SK-N-SH (cell line): Measurements from ENCODE around the gene FGD6. TPM values are rescaled to one million over a fixed set of nuclear protein-coding genes. Genes with fewer than 3 reads are reported as not detected.

ENCODE experiments used
- CTCF ChIA-PET: fragments of 300-600, 350-600 bp; formaldehyde crosslinking; extraction: SDS; loops from one replicate; lab custom pipeline; 2021; lab: Yijun Ruan, JAX
- POLR2A ChIA-PET: fragments of 350-600 bp; sonication (Branson Sonifier 250); formaldehyde crosslinking; extraction: SDS; loops from one replicate; lab custom pipeline; 2020; ENCODE audit warnings: antibody characterized with exemption, inconsistent platforms; lab: Yijun Ruan, JAX
- DNase-seq: peaks from one replicate; pipeline ENCODE4 v3.0.0; 2012
- H2AFZ ChIP-seq: fragments of 200-600 bp; sonication (generic); 2 replicates; pipeline ENCODE4 v1.8.1; 2016; ENCODE audit warnings: antibody characterized with exemption, mild to moderate bottlenecking, low read depth
- H3F3A ChIP-seq: fragments of 200-600 bp; sonication (generic); replicated peaks from 2 replicates; pipeline ENCODE3; 2016; ENCODE audit warnings: antibody characterized with exemption, mild to moderate bottlenecking; ENCODE audit not compliant: insufficient read depth
- H3K27ac ChIP-seq, 2 experiments: fragments of 200-500 bp in 1 of 2; fragments of 200-600 bp in 1 of 2; sonication (Bioruptor generic) in 1 of 2; sonication (generic), shearing (Covaris generic) in 1 of 2; 2 replicates each; pipeline versions ENCODE4 v1.5.1 to v1.6.1; 2014 to 2016; ENCODE audit warnings: low read depth in 2 of 2, inconsistent platforms in 1 of 2, low read length in 1 of 2, mild to moderate bottlenecking in 1 of 2, mixed read lengths in 1 of 2
- H3K27me3 ChIP-seq: fragments of 200-600 bp; sonication (generic), shearing (Covaris generic); 2 replicates; pipeline ENCODE4 v1.6.1; 2016; ENCODE audit warnings: mixed run types; ENCODE audit not compliant: insufficient read depth
- H3K36me3 ChIP-seq, 2 experiments: fragments of 200-500 bp in 1 of 2; fragments of 200-600 bp in 1 of 2; sonication (Bioruptor generic) in 1 of 2; sonication (generic) in 1 of 2; replicated peaks in 1 of 2; 2 replicates each; pipeline versions ENCODE3 to v1.5.1; 2014 to 2016; ENCODE audit warnings: low read length in 1 of 2, mild to moderate bottlenecking in 1 of 2; ENCODE audit not compliant: insufficient read depth in 2 of 2, control insufficient read depth in 1 of 2
- H3K4me1 ChIP-seq, 2 experiments: fragments of 200-500 bp in 1 of 2; fragments of 200-600 bp in 1 of 2; sonication (Bioruptor generic) in 1 of 2; sonication (generic), shearing (Covaris generic) in 1 of 2; 2 replicates each; pipeline versions ENCODE4 v1.5.1 to v1.6.1; 2014 to 2016; ENCODE audit warnings: low read depth in 1 of 2, low read length in 1 of 2, mixed run types in 1 of 2; ENCODE audit not compliant: insufficient read depth in 2 of 2, control insufficient read depth in 1 of 2
- H3K4me2 ChIP-seq: fragments of 200-600 bp; sonication (generic), shearing (Covaris generic); 2 replicates; pipeline ENCODE4 v1.6.1; 2017; ENCODE audit warnings: mixed run types
- H3K4me3 ChIP-seq, 2 experiments: fragments of 200-500 bp in 1 of 2; fragments of 200-600 bp in 1 of 2; sonication (Bioruptor generic) in 1 of 2; sonication (generic), shearing (Covaris generic) in 1 of 2; 2 replicates each; pipeline versions ENCODE4 v1.5.1 to v1.8.1; 2014 to 2016; ENCODE audit warnings: low read depth in 2 of 2, inconsistent platforms in 1 of 2, low read length in 1 of 2, mild to moderate bottlenecking in 1 of 2, mixed read lengths in 1 of 2, moderate library complexity in 1 of 2
- H3K79me2 ChIP-seq: fragments of 200-600 bp; sonication (generic); 2 replicates; pipeline ENCODE4 v1.8.1; 2017; ENCODE audit warnings: mild to moderate bottlenecking; ENCODE audit not compliant: insufficient read depth
- H3K9ac ChIP-seq: fragments of 200-600 bp; sonication (generic); 2 replicates; pipeline ENCODE4 v1.6.1; 2017; ENCODE audit warnings: mixed run types
- H3K9me2 ChIP-seq: fragments of 200-600 bp; sonication (generic); 2 replicates; pipeline ENCODE4 v1.6.1; 2017; ENCODE audit warnings: mixed run types
- H3K9me3 ChIP-seq: fragments of 200-600 bp; sonication (generic); 2 replicates; pipeline ENCODE4 v1.6.1; 2017; ENCODE audit warnings: mixed run types, mild to moderate bottlenecking, moderate library complexity
- H4K20me1 ChIP-seq: fragments of 200-600 bp; sonication (generic); 2 replicates; pipeline ENCODE4 v1.6.1; 2017; ENCODE audit warnings: mild to moderate bottlenecking, mixed run types; ENCODE audit not compliant: insufficient read depth
- EP300 ChIP-seq, 2 experiments: IDR thresholded peaks; 2 replicates each; pipeline versions ENCODE4 v1.4.0 to v1.6.1; 2012; ENCODE audit warnings: borderline replicate concordance in 1 of 2, low read depth in 1 of 2, low read length in 1 of 2
- FOSL2 ChIP-seq: IDR thresholded peaks from 2 replicates; pipeline ENCODE4 v1.4.0; 2012; ENCODE audit warnings: low read depth, mild to moderate bottlenecking, moderate library complexity, borderline replicate concordance
- FOXJ3 ChIP-seq: sonication (generic); formaldehyde crosslinking; IDR thresholded peaks from 2 replicates; pipeline ENCODE4 v1.5.1; 2020; ENCODE audit warnings: mild to moderate bottlenecking, missing genetic modification reagents
- FOXM1 ChIP-seq: IDR thresholded peaks from 2 replicates; pipeline ENCODE4 v1.4.0; 2012; ENCODE audit warnings: low read depth, mild to moderate bottlenecking
- GABPA ChIP-seq: IDR thresholded peaks from 2 replicates; pipeline ENCODE4 v1.4.0; 2012; ENCODE audit warnings: low read depth, mild to moderate bottlenecking
- GATA2 ChIP-seq: sonication (generic); formaldehyde crosslinking; IDR thresholded peaks from 2 replicates; pipeline ENCODE4 v1.5.0; 2020; ENCODE audit warnings: mild to moderate bottlenecking, missing genetic modification reagents
- JUND ChIP-seq: IDR thresholded peaks from 2 replicates; pipeline ENCODE4 v1.4.0; 2012
- MEF2A ChIP-seq: IDR thresholded peaks from 2 replicates; pipeline ENCODE4 v1.4.0; 2012; ENCODE audit warnings: low read depth, borderline replicate concordance
- NRF1 ChIP-seq: IDR thresholded peaks from 2 replicates; pipeline ENCODE4 v1.6.1; 2012; ENCODE audit warnings: low read depth, mild to moderate bottlenecking, low read length
- POLR2AphosphoS5 ChIP-seq: IDR thresholded peaks from 2 replicates; pipeline ENCODE4 v1.6.1; 2012; ENCODE audit warnings: low read depth, low read length
- RAD21 ChIP-seq: IDR thresholded peaks from 2 replicates; pipeline ENCODE4 v1.6.1; 2012; ENCODE audit warnings: mild to moderate bottlenecking, low read length
- RCOR1 ChIP-seq: fragments of 150-350 bp; IDR thresholded peaks from 2 replicates; pipeline ENCODE4 v1.6.1; 2017; ENCODE audit warnings: antibody characterized with exemption, low read length
- RXRA ChIP-seq: IDR thresholded peaks from 2 replicates; pipeline ENCODE4 v1.4.0; 2012; ENCODE audit warnings: low read depth, mild to moderate bottlenecking, borderline replicate concordance
- SIN3A ChIP-seq: IDR thresholded peaks from 2 replicates; pipeline ENCODE4 v1.6.1; 2012; ENCODE audit warnings: low read depth, mild to moderate bottlenecking, low read length, moderate library complexity, borderline replicate concordance
- SMC3 ChIP-seq: IDR thresholded peaks from 2 replicates; pipeline ENCODE4 v1.6.1; 2012; ENCODE audit warnings: low read depth, low read length, improper control_type of control experiment
- YY1 ChIP-seq: IDR thresholded peaks from 2 replicates; pipeline ENCODE4 v1.4.0; 2012; ENCODE audit warnings: low read depth, mild to moderate bottlenecking
- WGBS: methylation state at CpG from one replicate; pipeline ENCODE4 v1.1.6; 2017; ENCODE audit warnings: low lambda C conversion rate; 5-methylcytosine and 5-hydroxymethylcytosine counted together
- polyA plus RNA-seq, 3 experiments: library from polyadenylated mRNA; depleted of rRNA; stranded (reverse); fragments of >200 nt; gene quantifications; 2 replicates each; pipeline ENCODE4 v1.2.3, GENCODE V29; 2012
- TF ChIP-seq, protein P1 (sequence below): fragments of 150-350 bp; IDR thresholded peaks from 2 replicates; pipeline ENCODE4 v1.6.1; 2016; ENCODE audit warnings: mild to moderate bottlenecking, low read depth, low read length
- TF ChIP-seq, protein P2 (sequence below): IDR thresholded peaks from 2 replicates; pipeline ENCODE4 v1.4.0; 2012; ENCODE audit warnings: low read depth, borderline replicate concordance
- TF ChIP-seq, protein P3 (sequence below): IDR thresholded peaks from 2 replicates; pipeline ENCODE4 v1.4.0; 2012; ENCODE audit warnings: low read depth, borderline replicate concordance
- TF ChIP-seq, protein P4 (sequence below): fragments of 150-350 bp; IDR thresholded peaks from 2 replicates; pipeline ENCODE4 v1.6.1; 2017; ENCODE audit warnings: antibody characterized with exemption, low read length, low read depth, borderline replicate concordance

The FGD6 gene
- polyA plus RNA-seq, 1 of the 3 experiments (the other 2 are of a cell fraction) = 2.8 TPM

DNA sequence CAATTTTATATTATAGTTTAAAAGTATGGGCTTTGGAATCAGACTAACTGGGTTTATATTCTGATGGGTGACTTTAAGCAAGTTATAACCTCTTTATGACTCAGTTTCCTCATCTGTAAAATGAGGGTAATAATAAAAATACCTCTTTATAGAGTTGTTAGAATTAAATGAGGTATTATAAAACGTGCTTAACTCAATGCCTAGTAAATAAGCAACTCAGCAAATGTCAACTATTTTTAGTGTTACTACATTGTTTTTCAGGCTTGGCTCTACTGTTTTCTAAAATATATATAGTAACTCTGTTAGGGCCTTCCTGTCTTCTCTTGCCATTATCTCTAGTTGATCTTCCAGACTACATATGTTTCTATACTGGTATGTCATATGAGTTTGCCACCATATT, 20.9 kb upstream of the FGD6 start:
- TF ChIP-seq MEF2A (no peak), GATA2 (CRISPR knock-in tag) (no peak), RCOR1 (no peak), SMC3 (no peak), SIN3A (no peak), POLR2AphosphoS5 (no peak), FOSL2 (no peak), GABPA (no peak), RXRA (no peak), NRF1 (no peak), FOXJ3 (CRISPR knock-in tag) (no peak), RAD21 (no peak), EP300 (IDR thresholded peaks at IDR 0.05; ENCODE audit: borderline replicate concordance in 1 of 2, low read depth in 1 of 2, low read length in 1 of 2) (no peak), YY1 (no peak), JUND (no peak), FOXM1 (no peak)
- TF ChIP-seq, protein P1, sequence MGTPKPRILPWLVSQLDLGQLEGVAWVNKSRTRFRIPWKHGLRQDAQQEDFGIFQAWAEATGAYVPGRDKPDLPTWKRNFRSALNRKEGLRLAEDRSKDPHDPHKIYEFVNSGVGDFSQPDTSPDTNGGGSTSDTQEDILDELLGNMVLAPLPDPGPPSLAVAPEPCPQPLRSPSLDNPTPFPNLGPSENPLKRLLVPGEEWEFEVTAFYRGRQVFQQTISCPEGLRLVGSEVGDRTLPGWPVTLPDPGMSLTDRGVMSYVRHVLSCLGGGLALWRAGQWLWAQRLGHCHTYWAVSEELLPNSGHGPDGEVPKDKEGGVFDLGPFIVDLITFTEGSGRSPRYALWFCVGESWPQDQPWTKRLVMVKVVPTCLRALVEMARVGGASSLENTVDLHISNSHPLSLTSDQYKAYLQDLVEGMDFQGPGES = no peak
- TF ChIP-seq, protein P2, sequence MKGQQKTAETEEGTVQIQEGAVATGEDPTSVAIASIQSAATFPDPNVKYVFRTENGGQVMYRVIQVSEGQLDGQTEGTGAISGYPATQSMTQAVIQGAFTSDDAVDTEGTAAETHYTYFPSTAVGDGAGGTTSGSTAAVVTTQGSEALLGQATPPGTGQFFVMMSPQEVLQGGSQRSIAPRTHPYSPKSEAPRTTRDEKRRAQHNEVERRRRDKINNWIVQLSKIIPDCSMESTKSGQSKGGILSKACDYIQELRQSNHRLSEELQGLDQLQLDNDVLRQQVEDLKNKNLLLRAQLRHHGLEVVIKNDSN = no peak
- TF ChIP-seq, protein P3, sequence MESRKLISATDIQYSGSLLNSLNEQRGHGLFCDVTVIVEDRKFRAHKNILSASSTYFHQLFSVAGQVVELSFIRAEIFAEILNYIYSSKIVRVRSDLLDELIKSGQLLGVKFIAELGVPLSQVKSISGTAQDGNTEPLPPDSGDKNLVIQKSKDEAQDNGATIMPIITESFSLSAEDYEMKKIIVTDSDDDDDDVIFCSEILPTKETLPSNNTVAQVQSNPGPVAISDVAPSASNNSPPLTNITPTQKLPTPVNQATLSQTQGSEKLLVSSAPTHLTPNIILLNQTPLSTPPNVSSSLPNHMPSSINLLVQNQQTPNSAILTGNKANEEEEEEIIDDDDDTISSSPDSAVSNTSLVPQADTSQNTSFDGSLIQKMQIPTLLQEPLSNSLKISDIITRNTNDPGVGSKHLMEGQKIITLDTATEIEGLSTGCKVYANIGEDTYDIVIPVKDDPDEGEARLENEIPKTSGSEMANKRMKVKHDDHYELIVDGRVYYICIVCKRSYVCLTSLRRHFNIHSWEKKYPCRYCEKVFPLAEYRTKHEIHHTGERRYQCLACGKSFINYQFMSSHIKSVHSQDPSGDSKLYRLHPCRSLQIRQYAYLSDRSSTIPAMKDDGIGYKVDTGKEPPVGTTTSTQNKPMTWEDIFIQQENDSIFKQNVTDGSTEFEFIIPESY = no peak
- TF ChIP-seq, protein P4, sequence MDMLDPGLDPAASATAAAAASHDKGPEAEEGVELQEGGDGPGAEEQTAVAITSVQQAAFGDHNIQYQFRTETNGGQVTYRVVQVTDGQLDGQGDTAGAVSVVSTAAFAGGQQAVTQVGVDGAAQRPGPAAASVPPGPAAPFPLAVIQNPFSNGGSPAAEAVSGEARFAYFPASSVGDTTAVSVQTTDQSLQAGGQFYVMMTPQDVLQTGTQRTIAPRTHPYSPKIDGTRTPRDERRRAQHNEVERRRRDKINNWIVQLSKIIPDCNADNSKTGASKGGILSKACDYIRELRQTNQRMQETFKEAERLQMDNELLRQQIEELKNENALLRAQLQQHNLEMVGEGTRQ = no peak
- TF ChIP-seq, all 33 proteins: peak for 0
- H3K36me3 ChIP-seq = peaks cover 0 to 43% of the 10 kb centered on the region in 2 experiments
- H3K27ac ChIP-seq = no peak overlapping the region
- no peak overlapping the region for H2AFZ ChIP-seq
- no peak overlapping the region for H3K4me2 ChIP-seq
- CTCF ChIA-PET = no interaction called here
- H3K4me3 ChIP-seq = no peak overlapping the region
- H3K9me3 ChIP-seq = no peaks in the 10 kb centered on the region
- no peaks in the 10 kb centered on the region for H3F3A ChIP-seq
- H3K4me1 ChIP-seq = no peaks in the 10 kb centered on the region; a peak in 1 of 4 replicates
- H3K27me3 ChIP-seq = no peaks in the 10 kb centered on the region
- H3K79me2 ChIP-seq = peaks cover 85% of the 10 kb centered on the region
- H4K20me1 ChIP-seq = peaks cover 12% of the 10 kb centered on the region
- H3K9me2 ChIP-seq = no peaks in the 10 kb centered on the region
- DNase-seq = no peak
- H3K9ac ChIP-seq = no peak overlapping the region
- POLR2A ChIA-PET = no interaction called here
- 93% methylated on average over 1 of the region's 1 CpG for WGBS
